Coronary artery (tissue), 2 donors: ENCODE measurements around the gene PTGER4.
"Not testable (repeated sequence)": the region's sequence is repeated elsewhere in the genome, so short reads cannot be mapped to it uniquely, and the experiment has no call there.

Source experiments
- DNase-seq: peaks from one replicate; pipeline ENCODE4 v3.0.0-alpha.2; 2017; ENCODE audit warnings: low spot score
- H3K27ac ChIP-seq, 2 donors: fragments of 200-600 bp; sonication (generic); one replicate each; pipeline ENCODE4 v1.5.1; 2016 to 2019
- H3K4me3 ChIP-seq: fragments of 200-600 bp; sonication (generic); 2 replicates; pipeline ENCODE4 v1.5.1; 2016; ENCODE audit warnings: mild to moderate bottlenecking, moderate library complexity
- CTCF ChIP-seq: fragments of 200-600 bp; sonication (generic); IDR thresholded peaks from one replicate; pipeline ENCODE4 v1.5.1; 2019; ENCODE audit warnings: antibody characterized with exemption

Gene PTGER4

GRCh38 chr5:40679913-40680681 lies at the start of gene PTGER4:
Gene PTGER4 (plus strand): TSS chr5:40679915. CDS start chr5:40680994, 1,079 bp downstream.
- peak; percentile 75 for DNase-seq
- no peak for TF ChIP-seq CTCF
- Histone ChIP-seq H3K4me3 (peak within 1 kb of the TSS; percentile 70), H3K27ac (peak within 1 kb of the TSS; percentile 87 to 88)

GRCh38 chr5:40630126-40630525 lies 49.6 kb upstream of the PTGER4 start:
- no peak overlapping the region for H3K4me3 ChIP-seq
- no peak for DNase-seq
- no peak overlapping the region for H3K27ac ChIP-seq
- no peak for TF ChIP-seq CTCF

- DNase-seq = no peak
- no peak for TF ChIP-seq CTCF
- H3K4me3 ChIP-seq = no peak overlapping the region
- H3K27ac ChIP-seq = no peak overlapping the region
These were observed 48.5 kb upstream of the PTGER4 start for GRCh38 chr5:40631236-40631635.

GRCh38 chr5:40634154-40634553 lies 45.6 kb upstream of the PTGER4 start:
- DNase-seq = no peak
- Histone ChIP-seq H3K27ac (no peak overlapping the region), H3K4me3 (no peak overlapping the region)
- TF ChIP-seq CTCF = no peak

GRCh38 chr5:40634593-40634992 lies 45.1 kb upstream of the PTGER4 start:
- no peak for DNase-seq
- Histone ChIP-seq H3K27ac (no peak overlapping the region), H3K4me3 (no peak overlapping the region)
- TF ChIP-seq CTCF = no peak

- not testable (repeated sequence) for H3K4me3 ChIP-seq, DNase-seq, H3K27ac ChIP-seq
These were observed 40.2 kb upstream of the PTGER4 start for GRCh38 chr5:40639531-40639930.

GRCh38 chr5:40646266-40646665 lies 33.4 kb upstream of the PTGER4 start:
- Histone ChIP-seq H3K4me3 (no peak overlapping the region), H3K27ac (no peak overlapping the region)
- TF ChIP-seq CTCF = no peak
- no peak for DNase-seq
